ENCODE results near the gene GOLGA6A.

GOLGA6A gene

GRCh38 chr15:74036271-74037170 lies 45.8 kb downstream of the GOLGA6A start:
- Histone ChIP-seq H3K4me3 (ENCODE audit: low read depth, low read length) (no peak overlapping the region), H3K36me3 (ENCODE audit: control insufficient read depth, insufficient read depth, low read length) (peaks cover 15% of the 10 kb centered on the region), H3K9ac (ENCODE audit: low read depth, low read length) (no peak overlapping the region), H3K4me1 (ENCODE audit: control insufficient read depth, insufficient read depth, low read length) (no peaks in the 10 kb centered on the region), H3K9me3 (ENCODE audit: control insufficient read depth, insufficient read depth, low read length) (no peaks in the 10 kb centered on the region), H3K27me3 (ENCODE audit: control insufficient read depth, insufficient read depth, low read length) (no peaks in the 10 kb centered on the region)

- H3K4me1 ChIP-seq (ENCODE audit: control insufficient read depth, insufficient read depth, low read length): no peaks in the 10 kb centered on the region
- H3K27me3 ChIP-seq (ENCODE audit: control insufficient read depth, insufficient read depth, low read length): no peaks in the 10 kb centered on the region
- no peak overlapping the region for H3K9ac ChIP-seq (ENCODE audit: low read depth, low read length)
- no peak overlapping the region for H3K4me3 ChIP-seq (ENCODE audit: low read depth, low read length)
- H3K9me3 ChIP-seq (ENCODE audit: control insufficient read depth, insufficient read depth, low read length): no peaks in the 10 kb centered on the region
- peaks cover 15% of the 10 kb centered on the region for H3K36me3 ChIP-seq (ENCODE audit: control insufficient read depth, insufficient read depth, low read length)
These were observed 47.0 kb downstream of the GOLGA6A start for GRCh38 chr15:74035121-74036017.

GRCh38 chr15:74034206-74034755 lies 48.1 kb downstream of the GOLGA6A start:
- H3K9me3 ChIP-seq (ENCODE audit: control insufficient read depth, insufficient read depth, low read length): no peaks in the 10 kb centered on the region
- no peak overlapping the region for H3K9ac ChIP-seq (ENCODE audit: low read depth, low read length)
- no peak overlapping the region for H3K4me3 ChIP-seq (ENCODE audit: low read depth, low read length)
- H3K27me3 ChIP-seq (ENCODE audit: control insufficient read depth, insufficient read depth, low read length): no peaks in the 10 kb centered on the region
- H3K36me3 ChIP-seq (ENCODE audit: control insufficient read depth, insufficient read depth, low read length): peaks cover 15% of the 10 kb centered on the region
- no peaks in the 10 kb centered on the region for H3K4me1 ChIP-seq (ENCODE audit: control insufficient read depth, insufficient read depth, low read length)

GRCh38 chr15:74032606-74033561 lies 49.5 kb downstream of the GOLGA6A start:
- H3K4me3 ChIP-seq (ENCODE audit: low read depth, low read length): no peak overlapping the region
- no peak overlapping the region for H3K9ac ChIP-seq (ENCODE audit: low read depth, low read length)

GRCh38 chr15:74032046-74032445 lies 50.3 kb downstream of the GOLGA6A start:
- H3K9ac ChIP-seq (ENCODE audit: low read depth, low read length): no peak overlapping the region
- no peaks in the 10 kb centered on the region for H3K4me1 ChIP-seq (ENCODE audit: control insufficient read depth, insufficient read depth, low read length)
- no peaks in the 10 kb centered on the region for H3K9me3 ChIP-seq (ENCODE audit: control insufficient read depth, insufficient read depth, low read length)
- no peaks in the 10 kb centered on the region for H3K27me3 ChIP-seq (ENCODE audit: control insufficient read depth, insufficient read depth, low read length)
- no peak overlapping the region for H3K4me3 ChIP-seq (ENCODE audit: low read depth, low read length)
- peaks cover 15% of the 10 kb centered on the region for H3K36me3 ChIP-seq (ENCODE audit: control insufficient read depth, insufficient read depth, low read length)

More at GRCh38 chr15:74032606-74033561, 49.5 kb downstream of the GOLGA6A start:
- Histone ChIP-seq H3K9me3 (ENCODE audit: control insufficient read depth, insufficient read depth, low read length) (no peaks in the 10 kb centered on the region), H3K36me3 (ENCODE audit: control insufficient read depth, insufficient read depth, low read length) (peaks cover 15% of the 10 kb centered on the region), H3K27me3 (ENCODE audit: control insufficient read depth, insufficient read depth, low read length) (no peaks in the 10 kb centered on the region), H3K4me1 (ENCODE audit: control insufficient read depth, insufficient read depth, low read length) (no peaks in the 10 kb centered on the region)

- no peak overlapping the region for H3K9ac ChIP-seq (ENCODE audit: low read depth, low read length)
- H3K36me3 ChIP-seq (ENCODE audit: control insufficient read depth, insufficient read depth, low read length): peaks cover 15% of the 10 kb centered on the region
- no peaks in the 10 kb centered on the region for H3K27me3 ChIP-seq (ENCODE audit: control insufficient read depth, insufficient read depth, low read length)
- H3K4me3 ChIP-seq (ENCODE audit: low read depth, low read length): no peak overlapping the region
- H3K4me1 ChIP-seq (ENCODE audit: control insufficient read depth, insufficient read depth, low read length): no peaks in the 10 kb centered on the region
- H3K9me3 ChIP-seq (ENCODE audit: control insufficient read depth, insufficient read depth, low read length): no peaks in the 10 kb centered on the region
These were observed 53.7 kb downstream of the GOLGA6A start for GRCh38 chr15:74028646-74029045.

- Histone ChIP-seq H3K9ac (ENCODE audit: low read depth, low read length) (no peak overlapping the region), H3K4me1 (ENCODE audit: control insufficient read depth, insufficient read depth, low read length) (no peaks in the 10 kb centered on the region)
These were observed 54.7 kb downstream of the GOLGA6A start for GRCh38 chr15:74027688-74028087.

GRCh38 chr15:74025436-74025835 lies 56.9 kb downstream of the GOLGA6A start:
- H3K9ac ChIP-seq (ENCODE audit: low read depth, low read length): no peak overlapping the region
- no peaks in the 10 kb centered on the region for H3K27me3 ChIP-seq (ENCODE audit: control insufficient read depth, insufficient read depth, low read length)
- no peaks in the 10 kb centered on the region for H3K9me3 ChIP-seq (ENCODE audit: control insufficient read depth, insufficient read depth, low read length)
- H3K36me3 ChIP-seq (ENCODE audit: control insufficient read depth, insufficient read depth, low read length): peaks cover 22% of the 10 kb centered on the region
- H3K4me1 ChIP-seq (ENCODE audit: control insufficient read depth, insufficient read depth, low read length): no peaks in the 10 kb centered on the region
- no peak overlapping the region for H3K4me3 ChIP-seq (ENCODE audit: low read depth, low read length)

More at GRCh38 chr15:74027688-74028087, 54.7 kb downstream of the GOLGA6A start:
- H3K36me3 ChIP-seq (ENCODE audit: control insufficient read depth, insufficient read depth, low read length): peaks cover 19% of the 10 kb centered on the region
- H3K4me3 ChIP-seq (ENCODE audit: low read depth, low read length): no peak overlapping the region
- no peaks in the 10 kb centered on the region for H3K27me3 ChIP-seq (ENCODE audit: control insufficient read depth, insufficient read depth, low read length)
- no peaks in the 10 kb centered on the region for H3K9me3 ChIP-seq (ENCODE audit: control insufficient read depth, insufficient read depth, low read length)

- Histone ChIP-seq H3K27me3 (ENCODE audit: control insufficient read depth, insufficient read depth, low read length) (no peaks in the 10 kb centered on the region), H3K36me3 (ENCODE audit: control insufficient read depth, insufficient read depth, low read length) (peaks cover 22% of the 10 kb centered on the region), H3K4me1 (ENCODE audit: control insufficient read depth, insufficient read depth, low read length) (no peaks in the 10 kb centered on the region), H3K9ac (ENCODE audit: low read depth, low read length) (no peak overlapping the region), H3K4me3 (ENCODE audit: low read depth, low read length) (no peak overlapping the region), H3K9me3 (ENCODE audit: control insufficient read depth, insufficient read depth, low read length) (no peaks in the 10 kb centered on the region)
These were observed 57.7 kb downstream of the GOLGA6A start for GRCh38 chr15:74024687-74025086.

- no peaks in the 10 kb centered on the region for H3K27me3 ChIP-seq (ENCODE audit: control insufficient read depth, insufficient read depth, low read length)
- no peaks in the 10 kb centered on the region for H3K4me1 ChIP-seq (ENCODE audit: control insufficient read depth, insufficient read depth, low read length)
- H3K9me3 ChIP-seq (ENCODE audit: control insufficient read depth, insufficient read depth, low read length): no peaks in the 10 kb centered on the region
- no peak overlapping the region for H3K9ac ChIP-seq (ENCODE audit: low read depth, low read length)
- peaks cover 22% of the 10 kb centered on the region for H3K36me3 ChIP-seq (ENCODE audit: control insufficient read depth, insufficient read depth, low read length)
- no peak overlapping the region for H3K4me3 ChIP-seq (ENCODE audit: low read depth, low read length)
These were observed 59.5 kb downstream of the GOLGA6A start for GRCh38 chr15:74022706-74023470.
